Activated CD8-positive, alpha-beta T cell treated with anti-CD3 and anti-CD28 coated beads for 36 hours (primary cell): ENCODE data around the gene THSD7B. TPM values are rescaled to one million over a fixed set of nuclear protein-coding genes. Genes with fewer than 3 reads are reported as not detected.

ENCODE experiments used
- ATAC-seq: fragments of 200-7000 bp; cut with Tn5 transposase; one replicate; pipeline ENCODE4 v1.10.0; 2021; ENCODE audit warnings: mild to moderate bottlenecking, moderate library complexity
- CTCF ChIA-PET: fragments of 350-600 bp; sonication (Branson Sonifier 250); formaldehyde crosslinking; loops from one replicate; lab custom pipeline; 2021; ENCODE audit warnings: antibody characterized with exemption; lab: Charles Lee
- POLR2A ChIA-PET: fragments of 350-600 bp; sonication (Branson Sonifier 250); formaldehyde crosslinking; loops from one replicate; lab custom pipeline; 2021; ENCODE audit warnings: antibody characterized with exemption; lab: Charles Lee
- DNase-seq: peaks from one replicate; pipeline ENCODE4 v3.0.0-alpha.2; 2020
- H3K27ac Mint-ChIP-seq: one replicate; pipeline ENCODE4 v1.8.0; 2021; ENCODE audit warnings: mild to moderate bottlenecking, mixed read lengths
- H3K27me3 Mint-ChIP-seq: one replicate; pipeline ENCODE4 v1.8.0; 2021; ENCODE audit warnings: mixed read lengths
- H3K36me3 Mint-ChIP-seq: one replicate; pipeline ENCODE4 v1.8.0; 2021; ENCODE audit warnings: low read depth, mixed read lengths
- H3K4me1 Mint-ChIP-seq: one replicate; pipeline ENCODE4 v1.8.0; 2021; ENCODE audit warnings: low read depth, mixed read lengths
- H3K4me3 Mint-ChIP-seq: one replicate; pipeline ENCODE4 v1.8.0; 2021; ENCODE audit warnings: mild to moderate bottlenecking, moderate library complexity, mixed read lengths
- H3K9me3 Mint-ChIP-seq: one replicate; pipeline ENCODE4 v1.8.0; 2021; ENCODE audit warnings: mixed read lengths
- CTCF ChIP-seq: fragments of 200-600 bp; IDR thresholded peaks from one replicate; pipeline ENCODE4 v1.8.0; 2022; ENCODE audit warnings: antibody characterized with exemption, mild to moderate bottlenecking
- intact Hi-C: fragments of 100-400 bp; cut with micrococcal nuclease; formaldehyde crosslinking; loops from one replicate; pipeline ENCODE4 v1.10.0; 2022
- total RNA-seq, 2 experiments: library from RNA; stranded (reverse); gene quantifications; one replicate each; pipeline ENCODE4 v1.2.3, GENCODE V29; 2021

THSD7B gene
- total RNA-seq, 2 experiments from 2014 or later = not detected

- intact Hi-C loops = no loop called here
- Mint-ChIP-seq H3K9me3 (no peaks in the 10 kb centered on the region), H3K27ac (no peak overlapping the region), H3K4me3 (no peak overlapping the region), H3K36me3 (no peaks in the 10 kb centered on the region), H3K27me3 (no peaks in the 10 kb centered on the region), H3K4me1 (no peaks in the 10 kb centered on the region)
- no peak for DNase-seq
- ATAC-seq = no peak
- ChIA-PET POLR2A (no interaction called here), CTCF (no interaction called here)
- no peak for TF ChIP-seq CTCF
These were observed 909.6 kb downstream of the THSD7B start for GRCh38 chr2:137674991-137675390.

- Mint-ChIP-seq H3K9me3 (no peaks in the 10 kb centered on the region), H3K36me3 (no peaks in the 10 kb centered on the region), H3K4me1 (no peaks in the 10 kb centered on the region), H3K27ac (no peak overlapping the region), H3K4me3 (no peak overlapping the region), H3K27me3 (no peaks in the 10 kb centered on the region)
- CTCF ChIA-PET = interaction anchor here (1.2 kb wide), 1 partner anchor 23 kb away, joined by 3 read pairs; no protein-coding TSS in a partner anchor
- POLR2A ChIA-PET = no interaction called here
- no peak for TF ChIP-seq CTCF
- no peak for DNase-seq
- intact Hi-C loops = no loop called here
- no peak for ATAC-seq
These were observed 910.4 kb downstream of the THSD7B start for GRCh38 chr2:137675584-137676327.

- CTCF ChIA-PET = interaction anchor here (1.2 kb wide), 1 partner anchor 22 kb away, joined by 3 read pairs; no protein-coding TSS in a partner anchor
- no peak for ATAC-seq
- no peaks in the 10 kb centered on the region for H3K36me3 Mint-ChIP-seq
- no peak overlapping the region for H3K4me3 Mint-ChIP-seq
- POLR2A ChIA-PET = no interaction called here
- no peak overlapping the region for H3K27ac Mint-ChIP-seq
- DNase-seq = no peak
- no peak for TF ChIP-seq CTCF
- H3K27me3 Mint-ChIP-seq = no peaks in the 10 kb centered on the region
- H3K9me3 Mint-ChIP-seq = no peaks in the 10 kb centered on the region
- intact Hi-C loops = no loop called here
- no peaks in the 10 kb centered on the region for H3K4me1 Mint-ChIP-seq
These were observed 911.0 kb downstream of the THSD7B start for GRCh38 chr2:137676346-137676745.

GRCh38 chr2:137677466-137677865 lies 912.1 kb downstream of the THSD7B start:
- no peak overlapping the region for H3K27ac Mint-ChIP-seq

More at GRCh38 chr2:137677466-137677865, 912.1 kb downstream of the THSD7B start:
- DNase-seq (no peak), ATAC-seq (no peak)
- ChIA-PET POLR2A (no interaction called here), CTCF (no interaction called here)
- TF ChIP-seq CTCF = no peak
- Mint-ChIP-seq H3K4me3 (no peak overlapping the region), H3K27me3 (no peaks in the 10 kb centered on the region), H3K4me1 (no peaks in the 10 kb centered on the region), H3K9me3 (no peaks in the 10 kb centered on the region), H3K36me3 (no peaks in the 10 kb centered on the region)
- intact Hi-C loops = no loop called here
